ENCODE results near the gene CLTC.

CLTC gene

GRCh38 chr17:59680314-59680713 lies 60.6 kb downstream of the CLTC start:
- Histone ChIP-seq H3K9me3 (ENCODE audit: control insufficient read depth, insufficient read depth, low read depth, low read length) (no peaks in the 10 kb centered on the region), H3K27me3 (ENCODE audit: control insufficient read depth, insufficient read depth, low read length) (no peaks in the 10 kb centered on the region), H3K4me3 (ENCODE audit: low read depth, low read length) (no peak overlapping the region), H3K4me1 (ENCODE audit: control insufficient read depth, insufficient read depth, low read length) (no peaks in the 10 kb centered on the region), H3K36me3 (ENCODE audit: control insufficient read depth, insufficient read depth, low read length) (peaks cover 98% of the 10 kb centered on the region), H3K27ac (ENCODE audit: low read depth, low read length) (no peak overlapping the region), H3K9ac (ENCODE audit: low read length) (no peak overlapping the region)

GRCh38 chr17:59683283-59683682 lies 63.6 kb downstream of the CLTC start:
- Histone ChIP-seq H3K27me3 (ENCODE audit: control insufficient read depth, insufficient read depth, low read length) (no peaks in the 10 kb centered on the region), H3K36me3 (ENCODE audit: control insufficient read depth, insufficient read depth, low read length) (peaks cover 97% of the 10 kb centered on the region)

GRCh38 chr17:59684967-59685366 lies 65.3 kb downstream of the CLTC start:
- H3K9ac ChIP-seq (ENCODE audit: low read length), result no peak overlapping the region
- no peaks in the 10 kb centered on the region for H3K4me1 ChIP-seq (ENCODE audit: control insufficient read depth, insufficient read depth, low read length)
- H3K27ac ChIP-seq (ENCODE audit: low read depth, low read length), result no peak overlapping the region
- no peak overlapping the region for H3K4me3 ChIP-seq (ENCODE audit: low read depth, low read length)
- no peaks in the 10 kb centered on the region for H3K27me3 ChIP-seq (ENCODE audit: control insufficient read depth, insufficient read depth, low read length)
- no peaks in the 10 kb centered on the region for H3K9me3 ChIP-seq (ENCODE audit: control insufficient read depth, insufficient read depth, low read depth, low read length)
- peaks cover 100% of the 10 kb centered on the region for H3K36me3 ChIP-seq (ENCODE audit: control insufficient read depth, insufficient read depth, low read length)

More at GRCh38 chr17:59683283-59683682, 63.6 kb downstream of the CLTC start:
- Histone ChIP-seq H3K9ac (ENCODE audit: low read length) (no peak overlapping the region), H3K27ac (ENCODE audit: low read depth, low read length) (no peak overlapping the region), H3K9me3 (ENCODE audit: control insufficient read depth, insufficient read depth, low read depth, low read length) (no peaks in the 10 kb centered on the region), H3K4me1 (ENCODE audit: control insufficient read depth, insufficient read depth, low read length) (no peaks in the 10 kb centered on the region), H3K4me3 (ENCODE audit: low read depth, low read length) (no peak overlapping the region)

GRCh38 chr17:59688008-59688407 lies 68.3 kb downstream of the CLTC start:
- Histone ChIP-seq H3K27me3 (ENCODE audit: control insufficient read depth, insufficient read depth, low read length) (no peaks in the 10 kb centered on the region), H3K9me3 (ENCODE audit: control insufficient read depth, insufficient read depth, low read depth, low read length) (no peaks in the 10 kb centered on the region), H3K9ac (ENCODE audit: low read length) (no peak overlapping the region), H3K27ac (ENCODE audit: low read depth, low read length) (no peak overlapping the region), H3K36me3 (ENCODE audit: control insufficient read depth, insufficient read depth, low read length) (peaks cover 95% of the 10 kb centered on the region), H3K4me1 (ENCODE audit: control insufficient read depth, insufficient read depth, low read length) (no peaks in the 10 kb centered on the region), H3K4me3 (ENCODE audit: low read depth, low read length) (no peak overlapping the region)

- Histone ChIP-seq H3K9me3 (ENCODE audit: control insufficient read depth, insufficient read depth, low read depth, low read length) (no peaks in the 10 kb centered on the region), H3K4me1 (ENCODE audit: control insufficient read depth, insufficient read depth, low read length) (no peaks in the 10 kb centered on the region), H3K9ac (ENCODE audit: low read length) (no peak overlapping the region), H3K36me3 (ENCODE audit: control insufficient read depth, insufficient read depth, low read length) (peaks cover 94% of the 10 kb centered on the region), H3K4me3 (ENCODE audit: low read depth, low read length) (no peak overlapping the region), H3K27me3 (ENCODE audit: control insufficient read depth, insufficient read depth, low read length) (no peaks in the 10 kb centered on the region), H3K27ac (ENCODE audit: low read depth, low read length) (no peak overlapping the region)
Measured at GRCh38 chr17:59688496-59688895, 68.8 kb downstream of the CLTC start.

GRCh38 chr17:59693582-59693981 lies 73.9 kb downstream of the CLTC start:
- Histone ChIP-seq H3K36me3 (ENCODE audit: control insufficient read depth, insufficient read depth, low read length) (peaks cover 95% of the 10 kb centered on the region), H3K4me3 (ENCODE audit: low read depth, low read length) (no peak overlapping the region), H3K27ac (ENCODE audit: low read depth, low read length) (no peak overlapping the region), H3K9ac (ENCODE audit: low read length) (no peak overlapping the region), H3K4me1 (ENCODE audit: control insufficient read depth, insufficient read depth, low read length) (no peaks in the 10 kb centered on the region), H3K9me3 (ENCODE audit: control insufficient read depth, insufficient read depth, low read depth, low read length) (no peaks in the 10 kb centered on the region), H3K27me3 (ENCODE audit: control insufficient read depth, insufficient read depth, low read length) (no peaks in the 10 kb centered on the region)

- H3K4me1 ChIP-seq (ENCODE audit: control insufficient read depth, insufficient read depth, low read length), result no peaks in the 10 kb centered on the region
- H3K4me3 ChIP-seq (ENCODE audit: low read depth, low read length), result no peak overlapping the region
- no peak overlapping the region for H3K27ac ChIP-seq (ENCODE audit: low read depth, low read length)
- H3K36me3 ChIP-seq (ENCODE audit: control insufficient read depth, insufficient read depth, low read length), result peaks cover 95% of the 10 kb centered on the region
- no peaks in the 10 kb centered on the region for H3K27me3 ChIP-seq (ENCODE audit: control insufficient read depth, insufficient read depth, low read length)
- H3K9ac ChIP-seq (ENCODE audit: low read length), result no peak overlapping the region
- no peaks in the 10 kb centered on the region for H3K9me3 ChIP-seq (ENCODE audit: control insufficient read depth, insufficient read depth, low read depth, low read length)
Measured at GRCh38 chr17:59694344-59694743, 74.6 kb downstream of the CLTC start.

GRCh38 chr17:59695945-59696681 lies 76.4 kb downstream of the CLTC start:
- Histone ChIP-seq H3K27me3 (ENCODE audit: control insufficient read depth, insufficient read depth, low read length) (no peaks in the 10 kb centered on the region), H3K27ac (ENCODE audit: low read depth, low read length) (no peak overlapping the region), H3K4me3 (ENCODE audit: low read depth, low read length) (no peak overlapping the region)

GRCh38 chr17:59696682-59697277 lies 77.1 kb downstream of the CLTC start:
- Histone ChIP-seq H3K4me1 (ENCODE audit: control insufficient read depth, insufficient read depth, low read length) (0 out of 2 replicates have a peak, but pooled peaks cover 4% of the 10 kb centered on the region), H3K4me3 (ENCODE audit: low read depth, low read length) (no peak overlapping the region), H3K9me3 (ENCODE audit: control insufficient read depth, insufficient read depth, low read depth, low read length) (no peaks in the 10 kb centered on the region), H3K36me3 (ENCODE audit: control insufficient read depth, insufficient read depth, low read length) (peaks cover 85% of the 10 kb centered on the region), H3K27me3 (ENCODE audit: control insufficient read depth, insufficient read depth, low read length) (no peaks in the 10 kb centered on the region), H3K27ac (ENCODE audit: low read depth, low read length) (no peak overlapping the region), H3K9ac (ENCODE audit: low read length) (no peak overlapping the region)

More at GRCh38 chr17:59695945-59696681, 76.4 kb downstream of the CLTC start:
- H3K36me3 ChIP-seq (ENCODE audit: control insufficient read depth, insufficient read depth, low read length), result peaks cover 90% of the 10 kb centered on the region
- no peak overlapping the region for H3K9ac ChIP-seq (ENCODE audit: low read length)
- no peaks in the 10 kb centered on the region for H3K9me3 ChIP-seq (ENCODE audit: control insufficient read depth, insufficient read depth, low read depth, low read length)
- 0 out of 2 replicates have a peak, but pooled peaks cover 2% of the 10 kb centered on the region for H3K4me1 ChIP-seq (ENCODE audit: control insufficient read depth, insufficient read depth, low read length)

GRCh38 chr17:59698143-59698542 lies 78.4 kb downstream of the CLTC start:
- Histone ChIP-seq H3K4me3 (ENCODE audit: low read depth, low read length) (no peak overlapping the region), H3K27ac (ENCODE audit: low read depth, low read length) (no peak overlapping the region), H3K9ac (ENCODE audit: low read length) (no peak overlapping the region), H3K36me3 (ENCODE audit: control insufficient read depth, insufficient read depth, low read length) (peaks cover 81% of the 10 kb centered on the region), H3K9me3 (ENCODE audit: control insufficient read depth, insufficient read depth, low read depth, low read length) (no peaks in the 10 kb centered on the region), H3K27me3 (ENCODE audit: control insufficient read depth, insufficient read depth, low read length) (no peaks in the 10 kb centered on the region), H3K4me1 (ENCODE audit: control insufficient read depth, insufficient read depth, low read length) (0 out of 2 replicates have a peak, but pooled peaks cover 4% of the 10 kb centered on the region)

- Histone ChIP-seq H3K27ac (ENCODE audit: low read depth, low read length) (no peak overlapping the region), H3K36me3 (ENCODE audit: control insufficient read depth, insufficient read depth, low read length) (peaks cover 71% of the 10 kb centered on the region), H3K4me1 (ENCODE audit: control insufficient read depth, insufficient read depth, low read length) (0 out of 2 replicates have a peak, but pooled peaks cover 4% of the 10 kb centered on the region), H3K9me3 (ENCODE audit: control insufficient read depth, insufficient read depth, low read depth, low read length) (no peaks in the 10 kb centered on the region), H3K9ac (ENCODE audit: low read length) (no peak overlapping the region), H3K27me3 (ENCODE audit: control insufficient read depth, insufficient read depth, low read length) (no peaks in the 10 kb centered on the region), H3K4me3 (ENCODE audit: low read depth, low read length) (no peak overlapping the region)
Measured at GRCh38 chr17:59699218-59699617, 79.5 kb downstream of the CLTC start.

Data from HUES6 (cell line).